Measurements from ENCODE around the gene GPR137B.

DNA sequence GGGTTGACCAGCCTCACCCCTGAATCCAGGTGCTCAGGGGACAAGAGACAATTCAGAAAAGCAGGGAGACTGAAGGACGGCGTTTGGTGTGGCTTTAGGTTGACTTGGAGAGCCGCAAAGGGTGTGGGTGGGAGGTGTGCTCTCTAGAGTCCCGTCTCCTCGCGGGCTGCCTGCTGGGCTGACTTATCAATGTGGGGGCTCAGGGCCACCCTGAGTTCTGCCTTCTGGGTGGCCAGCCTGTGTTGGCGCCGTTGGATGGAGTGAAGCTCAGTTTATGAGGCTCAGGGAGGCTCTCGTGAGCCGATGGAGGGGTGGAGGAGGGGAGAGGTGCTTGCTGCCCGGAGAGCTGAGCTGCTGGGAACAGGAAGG lies 13.0 kb downstream of the GPR137B start:
- TF ChIP-seq, protein P1, sequence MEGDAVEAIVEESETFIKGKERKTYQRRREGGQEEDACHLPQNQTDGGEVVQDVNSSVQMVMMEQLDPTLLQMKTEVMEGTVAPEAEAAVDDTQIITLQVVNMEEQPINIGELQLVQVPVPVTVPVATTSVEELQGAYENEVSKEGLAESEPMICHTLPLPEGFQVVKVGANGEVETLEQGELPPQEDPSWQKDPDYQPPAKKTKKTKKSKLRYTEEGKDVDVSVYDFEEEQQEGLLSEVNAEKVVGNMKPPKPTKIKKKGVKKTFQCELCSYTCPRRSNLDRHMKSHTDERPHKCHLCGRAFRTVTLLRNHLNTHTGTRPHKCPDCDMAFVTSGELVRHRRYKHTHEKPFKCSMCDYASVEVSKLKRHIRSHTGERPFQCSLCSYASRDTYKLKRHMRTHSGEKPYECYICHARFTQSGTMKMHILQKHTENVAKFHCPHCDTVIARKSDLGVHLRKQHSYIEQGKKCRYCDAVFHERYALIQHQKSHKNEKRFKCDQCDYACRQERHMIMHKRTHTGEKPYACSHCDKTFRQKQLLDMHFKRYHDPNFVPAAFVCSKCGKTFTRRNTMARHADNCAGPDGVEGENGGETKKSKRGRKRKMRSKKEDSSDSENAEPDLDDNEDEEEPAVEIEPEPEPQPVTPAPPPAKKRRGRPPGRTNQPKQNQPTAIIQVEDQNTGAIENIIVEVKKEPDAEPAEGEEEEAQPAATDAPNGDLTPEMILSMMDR (IDR thresholded peaks at IDR 0.05): no peak
- no peak for TF ChIP-seq POLR2A (IDR thresholded peaks at IDR 0.05)
